ENCODE results near the gene EXOC4.

EXOC4 gene

DNA sequence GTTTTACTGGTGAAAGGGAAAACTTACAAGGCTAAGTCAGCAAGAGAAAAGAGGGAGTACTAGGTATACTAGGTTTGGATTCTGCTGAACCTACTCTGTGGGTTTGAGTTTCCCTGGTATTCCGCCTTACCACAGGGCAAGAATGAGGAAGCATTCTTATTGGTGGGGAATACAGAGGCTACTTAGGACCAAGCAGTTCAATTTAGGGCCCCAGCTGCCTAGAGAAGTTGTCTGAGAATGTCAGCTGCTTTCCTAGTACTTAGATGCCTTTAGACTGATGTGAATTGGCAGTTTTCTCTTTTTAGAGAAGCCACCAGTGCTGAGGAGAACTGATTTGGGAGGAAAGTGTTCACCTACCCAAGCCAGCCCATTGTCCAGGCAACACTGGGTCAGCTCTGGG is 465.3 kb downstream of the EXOC4 start:
- Histone ChIP-seq H3F3A (ENCODE audit: insufficient read depth, low read length) (no peaks in the 10 kb centered on the region), H3K36me3 (ENCODE audit: insufficient read depth, low read length) (no peaks in the 10 kb centered on the region), H3K9me3 (ENCODE audit: low read length) (no peaks in the 10 kb centered on the region), H3K27me3 (ENCODE audit: insufficient read depth, low read length) (no peaks in the 10 kb centered on the region), H4K20me1 (ENCODE audit: insufficient read depth, low read length) (no peaks in the 10 kb centered on the region), H3K27ac (ENCODE audit: low read depth, low read length, poor library complexity, severe bottlenecking) (no peak overlapping the region), H3K4me1 (ENCODE audit: insufficient read depth, low read length, severe bottlenecking) (no peaks in the 10 kb centered on the region), H3K9me2 (ENCODE audit: low read depth, low read length) (no peaks in the 10 kb centered on the region), H3K4me2 (ENCODE audit: low read length) (no peak overlapping the region), H3K79me2 (ENCODE audit: insufficient read depth, low read length) (no peaks in the 10 kb centered on the region), H3K9ac (ENCODE audit: low read length) (no peak overlapping the region), H2AFZ (ENCODE audit: low read length) (no peak overlapping the region), H3K4me3 (ENCODE audit: low read depth, low read length, poor library complexity, severe bottlenecking) (no peak overlapping the region)
- TF ChIP-seq EZH2 (IDR thresholded peaks at IDR 0.05; ENCODE audit: borderline replicate concordance, low read length) (no peak), CTCF (IDR thresholded peaks at IDR 0.05; ENCODE audit: low read length) (no peak)

- Histone ChIP-seq H3K9me3 (ENCODE audit: low read length) (no peaks in the 10 kb centered on the region), H3K4me2 (ENCODE audit: low read length) (no peak overlapping the region), H2AFZ (ENCODE audit: low read length) (no peak overlapping the region), H3F3A (ENCODE audit: insufficient read depth, low read length) (no peaks in the 10 kb centered on the region), H3K9me2 (ENCODE audit: low read depth, low read length) (no peaks in the 10 kb centered on the region), H3K27me3 (ENCODE audit: insufficient read depth, low read length) (no peaks in the 10 kb centered on the region), H4K20me1 (ENCODE audit: insufficient read depth, low read length) (no peaks in the 10 kb centered on the region), H3K79me2 (ENCODE audit: insufficient read depth, low read length) (no peaks in the 10 kb centered on the region), H3K4me1 (ENCODE audit: insufficient read depth, low read length, severe bottlenecking) (no peaks in the 10 kb centered on the region), H3K36me3 (ENCODE audit: insufficient read depth, low read length) (no peaks in the 10 kb centered on the region), H3K9ac (ENCODE audit: low read length) (no peak overlapping the region), H3K4me3 (ENCODE audit: low read depth, low read length, poor library complexity, severe bottlenecking) (no peak overlapping the region), H3K27ac (ENCODE audit: low read depth, low read length, poor library complexity, severe bottlenecking) (no peak overlapping the region)
- no peak for TF ChIP-seq CTCF (IDR thresholded peaks at IDR 0.05; ENCODE audit: low read length)
- TF ChIP-seq EZH2 (IDR thresholded peaks at IDR 0.05; ENCODE audit: borderline replicate concordance, low read length): no peak
These were observed 470.2 kb downstream of the EXOC4 start for GRCh38 chr7:133723044-133723443.

- Histone ChIP-seq H3K36me3 (ENCODE audit: insufficient read depth, low read length) (no peaks in the 10 kb centered on the region), H3K79me2 (ENCODE audit: insufficient read depth, low read length) (no peaks in the 10 kb centered on the region), H3K9me3 (ENCODE audit: low read length) (no peaks in the 10 kb centered on the region), H3K9ac (ENCODE audit: low read length) (no peak overlapping the region), H3K27ac (ENCODE audit: low read depth, low read length, poor library complexity, severe bottlenecking) (no peak overlapping the region), H2AFZ (ENCODE audit: low read length) (no peak overlapping the region), H3K4me1 (ENCODE audit: insufficient read depth, low read length, severe bottlenecking) (no peaks in the 10 kb centered on the region), H3F3A (ENCODE audit: insufficient read depth, low read length) (no peaks in the 10 kb centered on the region), H3K4me3 (ENCODE audit: low read depth, low read length, poor library complexity, severe bottlenecking) (no peak overlapping the region), H3K4me2 (ENCODE audit: low read length) (no peak overlapping the region), H3K9me2 (ENCODE audit: low read depth, low read length) (no peaks in the 10 kb centered on the region), H4K20me1 (ENCODE audit: insufficient read depth, low read length) (no peaks in the 10 kb centered on the region), H3K27me3 (ENCODE audit: insufficient read depth, low read length) (no peaks in the 10 kb centered on the region)
- no peak for TF ChIP-seq CTCF (IDR thresholded peaks at IDR 0.05; ENCODE audit: low read length)
- TF ChIP-seq EZH2 (IDR thresholded peaks at IDR 0.05; ENCODE audit: borderline replicate concordance, low read length): no peak
These were observed 471.3 kb downstream of the EXOC4 start for GRCh38 chr7:133724148-133724547.

Measured in OCI-LY1 (cell line).